GM12872 (cell line): ENCODE results near the gene MEX3C.

ENCODE experiments used
- CTCF ChIP-seq: IDR thresholded peaks from 3 replicates; pipeline ENCODE4 v1.5.1; 2011; ENCODE audit warnings: low read depth, mild to moderate bottlenecking, low read length, moderate library complexity; ENCODE audit not compliant: insufficient read depth

Gene MEX3C

GRCh38 chr18:51163543-51163942 is 33.9 kb downstream of the MEX3C start:
- TF ChIP-seq CTCF: no peak

GRCh38 chr18:51162617-51163016 is 34.9 kb downstream of the MEX3C start:
- TF ChIP-seq CTCF: no peak

GRCh38 chr18:51160646-51161045 is 36.8 kb downstream of the MEX3C start:
- TF ChIP-seq CTCF: no peak

- TF ChIP-seq CTCF: no peak
Measured at GRCh38 chr18:51157215-51157614, 40.3 kb downstream of the MEX3C start.

GRCh38 chr18:51154431-51155063 is 42.9 kb downstream of the MEX3C start:
- TF ChIP-seq CTCF: no peak

- TF ChIP-seq CTCF: no peak
Measured at GRCh38 chr18:51153659-51154371, 43.7 kb downstream of the MEX3C start.

GRCh38 chr18:51151568-51152511 is 45.6 kb downstream of the MEX3C start:
- TF ChIP-seq CTCF: peak; percentile 52
